Naive thymus-derived CD8-positive, alpha-beta T cell (primary cell): ENCODE data around the gene MTHFSD. TPM values are rescaled to one million over a fixed set of nuclear protein-coding genes. Genes with fewer than 3 reads are reported as not detected.

Experiments used
- ATAC-seq, 2 donors: fragments of 150-1000 bp; cut with Tn5 transposase in 1 of 2; sonication (Bioruptor Pico), chemical (Tn5 transposase) in 1 of 2; 1 replicate in 1 of 2; 2 replicates in 1 of 2; pipeline ENCODE4 v1.10.0; 2021; ENCODE audit warnings: mild to moderate bottlenecking in 2 of 2, moderate library complexity in 2 of 2
- POLR2A ChIA-PET: fragments of 350-600 bp; sonication (Branson Sonifier 250); formaldehyde crosslinking; loops from one replicate; lab custom pipeline; 2021; ENCODE audit warnings: antibody characterized with exemption; lab: Charles Lee
- DNase-seq, 10 donors: peaks; one replicate each; pipeline versions ENCODE4 v3.0.0 to v3.0.0-alpha.2; 2020 to 2022
- H3K27ac Mint-ChIP-seq, 10 donors: one replicate each; pipeline ENCODE4 v1.8.0; 2020 to 2022; ENCODE audit warnings: mild to moderate bottlenecking in 10 of 10, mixed read lengths in 10 of 10, moderate library complexity in 4 of 10, inconsistent platforms in 1 of 10
- H3K27me3 Mint-ChIP-seq, 5 donors: one replicate each; pipeline ENCODE4 v1.8.0; 2021 to 2022; ENCODE audit warnings: mixed read lengths in 5 of 5
- H3K36me3 Mint-ChIP-seq, 3 donors: one replicate each; pipeline ENCODE4 v1.8.0; 2020 to 2022; ENCODE audit warnings: mixed read lengths in 3 of 3, mild to moderate bottlenecking in 2 of 3, inconsistent platforms in 1 of 3
- H3K4me1 Mint-ChIP-seq, 4 donors: one replicate each; pipeline ENCODE4 v1.8.0; 2021 to 2022; ENCODE audit warnings: mixed read lengths in 4 of 4
- H3K4me3 Mint-ChIP-seq, 10 donors: one replicate each; pipeline ENCODE4 v1.8.0; 2020 to 2022; ENCODE audit warnings: mild to moderate bottlenecking in 10 of 10, mixed read lengths in 10 of 10, moderate library complexity in 6 of 10, inconsistent platforms in 1 of 10
- H3K9me3 Mint-ChIP-seq, 9 donors: one replicate each; pipeline ENCODE4 v1.8.0; 2020 to 2022; ENCODE audit warnings: mixed read lengths in 9 of 9, mild to moderate bottlenecking in 3 of 9, inconsistent platforms in 1 of 9, moderate library complexity in 1 of 9
- polyA plus RNA-seq, 3 donors: library from polyadenylated mRNA; unstranded; fragments of 300-500 nt; fragmentation: Illumina TruSeq; gene quantifications; one replicate each; pipeline ENCODE4 v1.2.3, GENCODE V29; 2021
- total RNA-seq, 8 experiments: library from RNA in 2 of 8; stranded (reverse) in 2 of 8; gene quantifications; one replicate each; pipeline ENCODE4 v1.2.3 and lab custom pipeline; 2021 to 2026

The MTHFSD gene
- total and polyA plus RNA-seq, 5 experiments from 2014 or later = 9.8 to 41.6 (median 19.0) TPM

- Mint-ChIP-seq H3K9me3 (no peaks in the 10 kb centered on the region), H3K36me3 (peaks cover 0 to 54% (median 9%) of the 10 kb centered on the region in 3 donors)
These were observed 5.8 kb downstream of the MTHFSD start for GRCh38 chr16:86549076-86549892.

DNA sequence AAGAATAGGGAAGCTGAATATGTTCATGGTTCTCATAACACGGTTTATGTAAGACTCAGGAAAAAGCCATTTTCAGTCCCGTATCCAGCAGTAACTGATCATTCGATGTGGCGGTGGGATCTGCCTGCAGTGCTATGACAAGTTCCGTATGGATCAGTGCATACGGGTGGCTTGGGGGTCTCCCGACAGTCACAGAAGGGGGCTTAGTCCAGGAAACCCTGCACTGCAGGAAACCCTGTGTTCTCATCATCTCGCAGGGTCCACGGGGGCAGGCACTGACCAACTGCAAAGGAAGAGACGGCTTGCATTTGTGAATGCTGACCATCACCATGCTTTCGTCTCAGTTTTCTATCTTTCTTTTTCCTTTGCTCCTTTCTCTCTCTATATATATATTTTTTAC lies 7.7 kb downstream of the MTHFSD start:
- Mint-ChIP-seq H3K27ac (no peak overlapping the region), H3K9me3 (no peaks in the 10 kb centered on the region), H3K36me3 (peaks cover 0 to 67% (median 20%) of the 10 kb centered on the region in 3 donors), H3K4me1 (peaks cover 0 to 5% (median 2%) of the 10 kb centered on the region in 4 donors), H3K27me3 (no peaks in the 10 kb centered on the region), H3K4me3 (no peak overlapping the region)
- no peak for DNase-seq
- no peak for ATAC-seq
- POLR2A ChIA-PET = no interaction called here

More at GRCh38 chr16:86549076-86549892, 5.8 kb downstream of the MTHFSD start:
- Mint-ChIP-seq H3K4me3 (no peak overlapping the region), H3K27ac (no peak overlapping the region), H3K27me3 (no peaks in the 10 kb centered on the region), H3K4me1 (peaks cover 1 to 18% (median 11%) of the 10 kb centered on the region in 4 donors)
- POLR2A ChIA-PET = no interaction called here
- ATAC-seq (no peak), DNase-seq (no peak)

DNA sequence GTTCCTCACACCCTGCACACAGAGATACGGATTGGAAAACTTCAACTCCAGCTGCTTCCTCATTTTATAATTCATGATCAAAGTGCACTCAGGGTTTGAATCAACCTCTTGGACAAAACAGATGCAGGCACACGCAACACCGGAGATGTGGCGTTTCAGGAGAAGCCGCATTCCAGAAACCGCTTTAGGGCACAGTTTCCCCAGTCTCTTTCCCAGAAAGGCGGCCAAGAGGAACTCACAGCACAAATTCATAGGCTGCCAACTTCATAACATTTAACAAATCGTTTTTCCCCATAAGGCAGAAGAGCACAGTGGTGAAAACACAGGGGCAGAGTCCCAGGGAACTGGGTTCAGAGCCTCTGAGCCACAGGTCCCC lies 8.4 kb downstream of the MTHFSD start:
- ATAC-seq (no peak), DNase-seq (no peak)
- H3K4me3 Mint-ChIP-seq = no peak overlapping the region
- peaks cover 0 to 72% (median 22%) of the 10 kb centered on the region in 3 donors for H3K36me3 Mint-ChIP-seq
- no peaks in the 10 kb centered on the region for H3K27me3 Mint-ChIP-seq
- no peaks in the 10 kb centered on the region for H3K9me3 Mint-ChIP-seq
- peaks cover 0 to 5% (median 2%) of the 10 kb centered on the region in 4 donors for H3K4me1 Mint-ChIP-seq
- H3K27ac Mint-ChIP-seq = no peak overlapping the region
- POLR2A ChIA-PET = no interaction called here

DNA sequence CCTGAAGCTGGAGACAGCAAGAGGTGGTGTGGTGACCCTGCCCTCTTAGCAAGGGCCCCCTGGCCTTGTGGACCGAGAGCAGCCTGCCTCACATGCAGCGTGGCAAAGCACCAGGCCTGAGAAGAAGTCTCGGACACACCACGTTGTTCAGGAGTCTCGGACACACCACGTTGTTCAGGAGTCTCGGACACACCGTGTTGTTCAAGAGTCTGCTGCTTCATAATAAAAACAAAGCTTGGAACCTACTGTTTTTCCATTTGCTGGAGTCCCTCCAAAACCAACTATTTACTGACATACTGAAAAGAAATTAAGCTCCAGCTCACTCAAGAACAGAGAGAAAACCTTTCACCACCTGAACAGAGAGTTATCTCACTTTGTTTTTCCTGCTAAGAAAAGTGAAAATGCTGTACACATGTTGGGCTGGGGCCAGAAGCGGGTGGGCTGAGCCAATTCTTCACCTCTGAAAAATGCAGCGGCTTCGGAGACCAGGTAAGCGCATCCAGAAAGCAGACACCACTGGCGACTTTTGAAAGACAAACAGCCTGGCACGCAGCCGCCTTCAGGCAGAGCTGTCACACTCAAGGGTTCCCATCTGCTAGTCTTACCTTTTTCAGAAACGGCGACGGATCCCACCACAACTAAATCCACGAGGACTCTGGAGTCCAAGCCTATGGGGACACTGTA lies 8.9 kb downstream of the MTHFSD start:
- H3K4me3 Mint-ChIP-seq = no peak overlapping the region
- H3K4me1 Mint-ChIP-seq = peaks cover 0 to 5% (median 2%) of the 10 kb centered on the region in 4 donors
- no peaks in the 10 kb centered on the region for H3K9me3 Mint-ChIP-seq
- ATAC-seq (no peak), DNase-seq (no peak)
- peaks cover 0 to 72% (median 23%) of the 10 kb centered on the region in 3 donors for H3K36me3 Mint-ChIP-seq
- H3K27me3 Mint-ChIP-seq = no peaks in the 10 kb centered on the region
- H3K27ac Mint-ChIP-seq = no peak overlapping the region
- POLR2A ChIA-PET = no interaction called here

GRCh38 chr16:86545481-86545880 lies 9.6 kb downstream of the MTHFSD start:
- no peak overlapping the region for H3K4me3 Mint-ChIP-seq
- H3K4me1 Mint-ChIP-seq = peaks cover 0 to 5% (median 2%) of the 10 kb centered on the region in 4 donors
- ATAC-seq = no peak
- DNase-seq = no peak
- H3K9me3 Mint-ChIP-seq = no peaks in the 10 kb centered on the region
- POLR2A ChIA-PET = no interaction called here
- peaks cover 0 to 74% (median 23%) of the 10 kb centered on the region in 3 donors for H3K36me3 Mint-ChIP-seq
- H3K27me3 Mint-ChIP-seq = no peaks in the 10 kb centered on the region
- H3K27ac Mint-ChIP-seq = no peak overlapping the region

GRCh38 chr16:86542756-86543750 lies 12.0 kb downstream of the MTHFSD start:
- Mint-ChIP-seq H3K4me3 (no peak overlapping the region), H3K27me3 (no peaks in the 10 kb centered on the region), H3K27ac (no peak overlapping the region), H3K9me3 (no peaks in the 10 kb centered on the region), H3K36me3 (peaks cover 0 to 92% (median 35%) of the 10 kb centered on the region in 3 donors), H3K4me1 (peaks cover 0 to 5% (median 2%) of the 10 kb centered on the region in 4 donors)
- ATAC-seq (no peak), DNase-seq (no peak)
- POLR2A ChIA-PET = no interaction called here

DNA sequence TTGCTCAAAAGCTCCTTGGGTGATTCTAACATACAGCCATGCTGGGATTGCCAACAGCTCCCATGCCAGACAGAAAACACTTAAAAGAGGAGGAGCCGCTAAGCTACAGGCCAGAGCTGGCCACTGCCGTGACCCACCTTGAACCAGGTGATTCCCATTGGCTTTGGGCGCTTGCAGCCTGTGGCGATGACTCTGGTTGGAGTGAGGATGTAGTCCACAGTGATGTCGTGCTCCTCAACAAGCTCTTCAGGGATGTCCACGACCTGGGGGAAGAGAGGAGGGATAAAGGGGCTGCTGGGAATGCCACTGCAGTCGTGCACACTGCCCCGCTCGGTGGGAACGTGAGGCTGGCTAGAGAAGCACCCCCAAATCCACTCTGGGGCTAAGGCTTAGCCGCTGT lies 13.5 kb downstream of the MTHFSD start:
- Mint-ChIP-seq H3K36me3 (peaks cover 0 to 86% (median 38%) of the 10 kb centered on the region in 3 donors), H3K9me3 (no peaks in the 10 kb centered on the region), H3K4me1 (peaks cover 0 to 5% (median 2%) of the 10 kb centered on the region in 4 donors)

GRCh38 chr16:86540894-86541293 lies 14.1 kb downstream of the MTHFSD start:
- DNase-seq (no peak), ATAC-seq (no peak)
- POLR2A ChIA-PET = no interaction called here
- H3K4me3 Mint-ChIP-seq = no peak overlapping the region
- no peaks in the 10 kb centered on the region for H3K27me3 Mint-ChIP-seq
- no peak overlapping the region for H3K27ac Mint-ChIP-seq
- H3K4me1 Mint-ChIP-seq = peaks cover 0 to 5% (median 2%) of the 10 kb centered on the region in 4 donors
- H3K9me3 Mint-ChIP-seq = no peaks in the 10 kb centered on the region
- peaks cover 0 to 86% (median 34%) of the 10 kb centered on the region in 3 donors for H3K36me3 Mint-ChIP-seq

More for the DNA sequence above, 13.5 kb downstream of the MTHFSD start:
- ATAC-seq (no peak), DNase-seq (no peak)
- no peak overlapping the region for H3K27ac Mint-ChIP-seq
- POLR2A ChIA-PET = no interaction called here
- no peak overlapping the region for H3K4me3 Mint-ChIP-seq
- no peaks in the 10 kb centered on the region for H3K27me3 Mint-ChIP-seq

DNA sequence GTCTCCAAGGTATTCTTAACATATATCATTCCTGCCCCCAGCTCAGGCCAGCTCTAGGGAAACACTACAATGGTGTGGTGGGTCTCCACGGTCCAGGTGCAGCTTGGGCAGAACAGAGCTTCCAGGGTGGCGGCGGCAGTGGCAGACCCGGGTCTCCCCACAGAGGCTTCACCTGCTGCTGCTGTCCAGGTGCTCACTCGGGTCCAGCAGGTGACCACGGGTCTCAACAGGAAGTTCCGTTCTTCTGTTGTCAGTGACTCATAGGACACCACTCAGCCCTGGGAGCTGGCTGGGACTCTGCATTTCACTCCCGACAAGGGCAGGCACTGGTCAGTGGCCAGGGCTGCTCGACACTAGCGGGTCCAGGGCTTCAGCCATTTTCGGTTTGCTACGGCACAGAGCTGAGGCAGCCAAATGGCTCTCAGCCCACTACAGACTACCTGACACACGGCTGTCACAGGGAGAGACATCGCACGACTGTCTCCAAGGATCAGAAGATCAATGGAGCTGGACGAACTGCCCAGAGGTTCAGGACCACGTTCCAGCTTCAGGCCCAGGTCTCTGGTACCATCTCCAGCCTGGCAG lies 16.7 kb downstream of the MTHFSD start:
- ATAC-seq (no peak), DNase-seq (no peak)
- Mint-ChIP-seq H3K27me3 (no peaks in the 10 kb centered on the region), H3K4me1 (peaks cover 0 to 4% (median 1%) of the 10 kb centered on the region in 4 donors), H3K4me3 (no peak overlapping the region), H3K36me3 (peaks cover 0 to 72% (median 24%) of the 10 kb centered on the region in 3 donors), H3K9me3 (no peaks in the 10 kb centered on the region), H3K27ac (no peak overlapping the region)
- POLR2A ChIA-PET = no interaction called here

- no peak for ATAC-seq
- Mint-ChIP-seq H3K36me3 (peaks cover 0 to 67% (median 20%) of the 10 kb centered on the region in 3 donors), H3K9me3 (no peaks in the 10 kb centered on the region), H3K4me1 (no peaks in the 10 kb centered on the region), H3K27me3 (no peaks in the 10 kb centered on the region), H3K4me3 (no peak overlapping the region), H3K27ac (no peak overlapping the region)
- POLR2A ChIA-PET = no interaction called here
- DNase-seq = no peak
These were observed 17.5 kb downstream of the MTHFSD start for GRCh38 chr16:86537486-86537885.

DNA sequence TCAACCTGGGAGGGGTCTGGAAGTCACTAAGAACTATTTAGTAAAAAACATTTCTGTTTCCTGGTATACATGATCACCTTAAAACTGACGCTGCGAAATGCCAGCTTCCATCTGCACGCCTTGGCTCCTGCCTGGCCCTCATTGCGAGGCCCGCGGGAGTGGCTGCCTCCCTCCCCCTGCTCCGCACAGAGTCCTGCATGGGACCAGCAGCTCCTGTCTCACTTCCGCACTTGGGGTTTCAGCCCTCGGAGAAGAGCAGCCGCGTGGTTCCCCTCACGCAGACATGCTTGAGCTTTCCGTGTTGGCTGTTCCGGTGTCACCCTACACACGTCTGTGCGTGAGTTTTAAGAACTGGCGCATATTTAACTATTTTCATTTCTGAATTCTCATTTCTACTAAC lies 18.4 kb downstream of the MTHFSD start:
- Mint-ChIP-seq H3K9me3 (no peaks in the 10 kb centered on the region), H3K4me3 (no peak overlapping the region), H3K27ac (no peak overlapping the region), H3K27me3 (no peaks in the 10 kb centered on the region), H3K4me1 (no peaks in the 10 kb centered on the region), H3K36me3 (peaks cover 0 to 58% (median 16%) of the 10 kb centered on the region in 3 donors)
- ATAC-seq = no peak
- DNase-seq = no peak
- POLR2A ChIA-PET = no interaction called here
